ENCODE results near the gene SPECC1. TPM values are rescaled to one million over a fixed set of nuclear protein-coding genes. Genes with fewer than 3 reads are reported as not detected.
A peak's percentile ranks its signal among the peaks of the same experiment; 100 is the strongest.
"Not testable (repeated sequence)": the region's sequence is repeated elsewhere in the genome, so short reads cannot be mapped to it uniquely, and the experiment has no call there.

Gene SPECC1, protein sequence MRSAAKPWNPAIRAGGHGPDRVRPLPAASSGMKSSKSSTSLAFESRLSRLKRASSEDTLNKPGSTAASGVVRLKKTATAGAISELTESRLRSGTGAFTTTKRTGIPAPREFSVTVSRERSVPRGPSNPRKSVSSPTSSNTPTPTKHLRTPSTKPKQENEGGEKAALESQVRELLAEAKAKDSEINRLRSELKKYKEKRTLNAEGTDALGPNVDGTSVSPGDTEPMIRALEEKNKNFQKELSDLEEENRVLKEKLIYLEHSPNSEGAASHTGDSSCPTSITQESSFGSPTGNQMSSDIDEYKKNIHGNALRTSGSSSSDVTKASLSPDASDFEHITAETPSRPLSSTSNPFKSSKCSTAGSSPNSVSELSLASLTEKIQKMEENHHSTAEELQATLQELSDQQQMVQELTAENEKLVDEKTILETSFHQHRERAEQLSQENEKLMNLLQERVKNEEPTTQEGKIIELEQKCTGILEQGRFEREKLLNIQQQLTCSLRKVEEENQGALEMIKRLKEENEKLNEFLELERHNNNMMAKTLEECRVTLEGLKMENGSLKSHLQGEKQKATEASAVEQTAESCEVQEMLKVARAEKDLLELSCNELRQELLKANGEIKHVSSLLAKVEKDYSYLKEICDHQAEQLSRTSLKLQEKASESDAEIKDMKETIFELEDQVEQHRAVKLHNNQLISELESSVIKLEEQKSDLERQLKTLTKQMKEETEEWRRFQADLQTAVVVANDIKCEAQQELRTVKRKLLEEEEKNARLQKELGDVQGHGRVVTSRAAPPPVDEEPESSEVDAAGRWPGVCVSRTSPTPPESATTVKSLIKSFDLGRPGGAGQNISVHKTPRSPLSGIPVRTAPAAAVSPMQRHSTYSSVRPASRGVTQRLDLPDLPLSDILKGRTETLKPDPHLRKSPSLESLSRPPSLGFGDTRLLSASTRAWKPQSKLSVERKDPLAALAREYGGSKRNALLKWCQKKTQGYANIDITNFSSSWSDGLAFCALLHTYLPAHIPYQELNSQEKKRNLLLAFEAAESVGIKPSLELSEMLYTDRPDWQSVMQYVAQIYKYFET
- 1.9 TPM for total RNA-seq

DNA sequence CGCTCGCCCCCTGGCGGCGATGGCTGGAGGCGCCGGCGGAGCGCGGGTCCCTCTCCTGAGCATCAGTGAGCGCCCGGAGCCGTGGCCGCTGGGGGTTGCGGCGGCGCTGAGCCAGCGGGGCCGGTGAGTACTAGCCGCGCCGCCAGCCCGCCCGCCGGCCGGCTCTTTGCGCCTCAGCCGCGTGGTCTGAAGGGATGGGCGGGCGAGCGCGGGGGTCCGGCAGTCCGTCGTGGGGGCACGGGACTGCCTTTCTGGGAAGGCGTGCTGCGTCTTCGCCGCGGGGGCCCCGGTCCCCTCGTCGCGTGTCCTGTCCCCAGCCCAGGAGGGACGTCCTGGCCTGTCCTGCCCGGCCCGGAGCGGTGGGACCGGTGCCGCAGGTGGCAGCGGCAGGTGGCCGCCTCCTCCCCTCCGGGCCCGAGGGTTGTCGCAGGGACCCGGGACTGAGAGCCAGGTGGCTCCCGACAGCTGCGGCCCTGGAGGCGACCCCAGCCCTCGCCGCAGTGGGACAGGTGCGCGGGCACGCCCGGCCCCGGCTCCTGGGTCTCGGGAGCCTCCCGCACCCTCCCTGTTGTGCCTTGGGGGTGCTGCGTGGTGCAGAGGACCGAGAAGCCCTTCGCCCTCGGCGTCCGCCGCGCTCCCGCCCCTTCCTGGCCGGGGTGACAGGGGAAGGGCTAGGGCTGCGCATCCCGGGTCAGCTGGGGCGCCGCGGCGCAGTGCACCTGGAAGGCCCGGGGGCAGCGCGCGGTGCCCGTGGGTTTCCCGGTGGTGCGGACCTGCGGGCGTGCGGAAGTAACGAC, at the start of gene SPECC1:
Gene SPECC1, plus strand, starts transcription at position 58 of the 797 bp plus-strand sequence. CDS start 87,293 bp downstream, outside the sequence.
- ATAC-seq (peak; percentile 99), DNase-seq (ENCODE audit: low spot score) (peak; percentile 81)

GRCh38 chr17:19962954-19963353, 46.2 kb upstream of the SPECC1 start:
- ATAC-seq; DNase-seq (ENCODE audit: low spot score): not testable (repeated sequence)

- ATAC-seq: no peak
- no peak for DNase-seq (ENCODE audit: low spot score)
Measured at GRCh38 chr17:19973156-19973555, 36.0 kb upstream of the SPECC1 start.

GRCh38 chr17:19975601-19976000, 33.6 kb upstream of the SPECC1 start:
- DNase-seq (ENCODE audit: low spot score) (no peak), ATAC-seq (no peak)

GRCh38 chr17:19977293-19978208, 31.6 kb upstream of the SPECC1 start, which contains the start of gene AKAP10:
TSS of gene AKAP10 (minus strand) at chr17:19977828. CDS start at chr17:19977679, 149 bp downstream.
- ATAC-seq: peak; percentile 97
- peak; percentile 95 for DNase-seq (ENCODE audit: low spot score)

DNA sequence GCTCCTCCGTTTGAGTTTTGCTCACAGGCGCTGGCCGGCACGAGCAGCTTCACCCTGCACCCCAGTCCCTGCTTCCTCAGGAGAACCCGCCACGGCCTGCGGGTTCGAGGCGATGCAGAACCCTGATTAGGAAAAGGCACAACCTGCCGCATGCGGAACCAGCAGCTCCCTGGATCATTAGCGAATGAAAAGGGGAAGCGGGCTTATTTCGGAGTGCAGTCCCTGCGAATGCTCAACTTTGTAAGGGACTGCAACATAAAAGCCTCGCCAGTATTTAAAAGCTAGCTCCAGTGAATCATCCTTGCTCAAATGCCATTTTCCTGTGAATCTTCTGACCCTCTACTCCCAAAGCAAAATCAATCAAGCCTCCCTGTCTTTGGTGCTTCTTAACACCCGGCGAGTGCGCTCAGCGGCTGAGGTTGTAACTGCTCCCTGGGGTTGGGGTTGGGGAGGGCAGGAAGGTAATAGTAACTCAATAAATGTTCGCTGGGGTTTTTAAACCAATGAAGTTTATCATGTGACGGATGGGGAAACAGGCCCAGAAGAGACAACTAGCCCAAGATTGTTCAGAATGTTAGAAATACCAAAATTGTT, 30.9 kb upstream of the SPECC1 start:
- ATAC-seq: no peak
- no peak for DNase-seq (ENCODE audit: low spot score)

- DNase-seq (ENCODE audit: low spot score): no peak
Measured at GRCh38 chr17:19978805-19979211, 30.4 kb upstream of the SPECC1 start.

DNA sequence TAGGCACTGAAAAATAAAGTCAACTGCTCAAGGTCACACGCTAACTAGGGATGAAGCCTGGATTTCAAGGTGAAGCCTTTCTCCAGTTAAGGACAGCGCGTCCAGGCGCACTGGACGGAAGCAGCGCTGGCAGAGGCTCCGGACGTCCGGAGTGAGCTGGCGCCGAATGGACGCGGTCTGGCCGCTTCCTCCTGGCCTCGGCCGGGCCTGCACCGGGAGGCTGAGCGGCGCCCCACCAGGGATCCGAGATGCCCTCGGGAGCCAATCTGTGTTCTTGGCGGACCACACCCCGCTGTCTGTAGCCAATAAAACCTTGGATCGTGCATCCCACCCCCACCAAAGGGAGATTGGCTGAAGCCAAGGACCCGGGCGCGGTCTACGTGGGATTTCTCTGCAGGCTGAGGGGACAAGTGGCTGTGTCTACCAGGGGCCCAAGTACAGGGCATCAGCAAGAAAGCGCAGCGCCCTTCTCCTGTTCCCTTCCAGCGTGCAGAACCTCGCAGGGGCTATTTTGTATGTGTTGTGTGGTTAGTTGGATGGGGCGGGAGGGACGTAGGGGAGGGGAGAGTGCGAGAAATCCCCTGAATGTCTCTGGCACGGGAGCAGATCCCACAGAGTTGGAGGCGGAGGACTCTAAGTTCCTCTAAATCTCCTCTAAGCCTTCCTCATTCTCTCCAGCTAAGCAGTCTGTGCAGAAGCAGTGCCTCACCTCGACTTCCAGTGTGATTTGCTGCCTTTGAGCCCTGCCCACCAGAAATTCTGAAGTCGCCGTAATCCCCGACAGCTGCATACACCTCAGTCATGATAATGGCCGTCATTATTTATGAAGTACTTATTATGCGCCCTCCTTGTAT, 29.0 kb upstream of the SPECC1 start:
- DNase-seq (ENCODE audit: low spot score) (peak; percentile 48), ATAC-seq (no peak)

More at GRCh38 chr17:19978805-19979211, 30.4 kb upstream of the SPECC1 start:
- ATAC-seq: no peak

GRCh38 chr17:19986941-19987861, 22.0 kb upstream of the SPECC1 start:
- ATAC-seq: no peak
- DNase-seq (ENCODE audit: low spot score): no peak

DNA sequence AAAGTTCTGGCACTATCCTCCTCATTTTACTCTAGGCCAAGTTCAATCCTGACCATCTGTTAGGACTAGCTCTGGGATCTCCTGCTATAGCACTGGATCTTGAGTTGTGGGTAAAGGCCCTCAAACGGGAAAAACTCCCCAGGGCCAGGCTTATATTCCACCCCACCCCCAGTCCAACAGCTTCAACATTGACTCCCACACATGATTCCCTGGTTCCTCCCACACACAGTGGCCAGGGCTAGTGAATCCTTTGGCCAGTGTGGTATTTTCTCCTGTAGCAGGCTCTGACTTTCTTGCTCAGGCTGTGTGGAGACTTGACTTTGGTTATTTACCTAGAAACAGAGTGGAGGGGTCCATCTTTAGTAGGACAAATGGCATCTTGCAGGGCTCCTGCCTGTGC, 21.3 kb upstream of the SPECC1 start:
- ATAC-seq (no peak), DNase-seq (ENCODE audit: low spot score) (no peak)

- ATAC-seq (no peak), DNase-seq (ENCODE audit: low spot score) (no peak)
Measured at GRCh38 chr17:19991252-19991885, 17.8 kb upstream of the SPECC1 start.

DNA sequence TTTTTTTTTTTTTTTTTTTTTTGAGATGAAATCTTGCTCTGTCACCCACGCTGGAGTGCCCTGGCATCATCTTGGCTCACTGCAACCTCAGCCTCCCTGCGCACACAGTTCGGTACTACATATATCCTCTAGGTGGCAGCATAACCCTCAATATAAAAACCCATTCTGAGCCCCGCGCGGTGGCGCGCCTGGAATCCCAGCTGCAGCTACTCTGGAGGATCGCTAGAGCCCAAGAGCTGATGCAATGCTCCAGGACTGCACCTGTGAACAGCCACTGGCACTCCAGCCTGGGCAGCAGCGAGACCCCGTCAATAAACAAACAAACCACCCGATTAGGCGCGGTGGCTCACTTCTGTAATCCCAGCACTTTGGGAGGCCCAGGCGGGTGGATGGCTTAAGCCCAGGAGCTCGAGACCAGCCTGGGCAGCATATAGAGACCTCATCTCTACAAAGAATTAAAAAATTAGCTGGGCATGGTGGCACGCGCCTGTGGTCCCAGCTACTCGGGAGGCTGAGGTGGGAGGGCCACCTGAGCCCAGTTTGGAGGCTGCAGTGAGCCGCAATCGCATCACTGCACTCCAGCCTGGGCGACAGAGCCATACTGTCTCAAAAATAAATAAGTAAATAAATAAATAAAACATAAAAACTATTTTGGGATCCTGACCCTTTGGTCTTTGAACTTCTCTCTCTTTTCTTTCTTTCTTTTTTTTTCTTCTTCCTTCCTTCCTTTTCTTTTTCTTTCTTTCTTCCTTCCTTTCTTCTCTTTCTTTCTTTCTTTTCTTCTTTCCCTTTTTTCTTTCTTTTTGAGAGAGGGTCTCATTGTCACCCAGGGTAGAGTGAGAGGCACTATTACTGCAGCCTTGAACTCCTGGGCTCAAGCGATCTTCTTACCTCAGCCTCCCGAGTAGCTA, 16.1 kb upstream of the SPECC1 start:
- ATAC-seq (peak; percentile 100), DNase-seq (ENCODE audit: low spot score) (peak; percentile 89)

GRCh38 chr17:19996086-19996485, 13.1 kb upstream of the SPECC1 start:
- DNase-seq (ENCODE audit: low spot score) (no peak), ATAC-seq (no peak)

DNA sequence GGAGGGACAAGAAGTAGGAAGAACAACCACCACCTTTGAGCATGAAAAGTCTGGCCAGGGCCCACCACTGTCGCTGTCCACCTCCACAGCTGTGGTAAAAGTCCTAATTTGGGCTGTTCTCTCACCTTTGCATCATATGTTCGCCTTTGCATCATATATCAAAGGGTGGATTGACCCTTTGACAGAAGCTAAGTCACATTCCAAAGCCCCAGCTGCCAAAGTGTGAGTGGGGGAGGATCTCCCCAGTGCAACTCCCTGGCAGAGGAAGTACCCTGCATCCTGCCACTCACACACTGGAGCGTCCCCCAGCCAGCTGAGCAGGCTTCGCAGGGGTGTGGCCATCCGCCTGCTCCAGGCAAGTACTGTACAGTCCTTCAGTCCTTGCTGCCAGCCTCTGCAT, 12.7 kb upstream of the SPECC1 start:
- ATAC-seq (no peak), DNase-seq (ENCODE audit: low spot score) (no peak)
